ENCODE results near the gene AQR.
"Not testable (repeated sequence)": the region's sequence is repeated elsewhere in the genome, so short reads cannot be mapped to it uniquely, and the experiment has no call there.

Gene AQR

DNA sequence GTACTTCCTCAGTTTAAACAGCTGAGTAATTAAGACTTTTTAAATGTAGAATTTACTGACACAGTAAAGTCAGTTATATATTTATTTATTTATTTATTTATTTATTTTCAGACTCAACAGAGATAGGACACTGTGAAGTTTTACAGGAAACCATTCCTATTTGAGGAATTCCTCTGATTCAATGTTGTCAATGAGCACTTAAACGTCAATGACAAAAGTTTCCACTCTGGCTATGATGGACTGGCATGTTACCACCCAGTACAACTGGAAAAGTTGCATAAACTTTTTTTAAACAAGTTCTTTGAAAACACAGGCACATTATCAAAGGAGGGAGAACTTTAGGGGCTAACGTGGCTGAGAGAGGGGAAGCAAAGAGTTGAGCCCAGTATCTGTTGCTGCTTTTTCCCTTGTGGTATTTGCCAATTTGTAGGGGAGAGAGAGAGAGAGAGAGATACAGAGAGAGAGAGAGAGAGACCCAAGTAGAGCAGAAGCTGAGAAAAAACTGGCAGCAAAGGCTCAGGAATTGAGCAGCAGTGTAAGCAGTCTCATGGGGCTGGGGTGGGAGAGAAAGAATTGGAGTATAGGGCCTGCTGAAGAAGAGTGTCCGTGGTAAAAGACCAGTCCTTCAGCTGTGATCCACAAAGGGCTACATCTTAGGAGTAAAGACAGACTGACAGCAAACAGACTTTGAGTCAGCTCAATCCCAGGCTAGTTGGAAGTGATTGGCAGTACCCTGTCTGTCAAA lies 155.9 kb downstream of the AQR start:
- no peak for DNase-seq (ENCODE audit: low read depth in 2 of 2)

GRCh38 chr15:34812868-34813365 lies 156.6 kb downstream of the AQR start:
- not testable (repeated sequence) for DNase-seq (ENCODE audit: low read depth in 2 of 2)

GRCh38 chr15:34812369-34812768 lies 157.2 kb downstream of the AQR start:
- no peak for DNase-seq (ENCODE audit: low read depth in 2 of 2)

DNA sequence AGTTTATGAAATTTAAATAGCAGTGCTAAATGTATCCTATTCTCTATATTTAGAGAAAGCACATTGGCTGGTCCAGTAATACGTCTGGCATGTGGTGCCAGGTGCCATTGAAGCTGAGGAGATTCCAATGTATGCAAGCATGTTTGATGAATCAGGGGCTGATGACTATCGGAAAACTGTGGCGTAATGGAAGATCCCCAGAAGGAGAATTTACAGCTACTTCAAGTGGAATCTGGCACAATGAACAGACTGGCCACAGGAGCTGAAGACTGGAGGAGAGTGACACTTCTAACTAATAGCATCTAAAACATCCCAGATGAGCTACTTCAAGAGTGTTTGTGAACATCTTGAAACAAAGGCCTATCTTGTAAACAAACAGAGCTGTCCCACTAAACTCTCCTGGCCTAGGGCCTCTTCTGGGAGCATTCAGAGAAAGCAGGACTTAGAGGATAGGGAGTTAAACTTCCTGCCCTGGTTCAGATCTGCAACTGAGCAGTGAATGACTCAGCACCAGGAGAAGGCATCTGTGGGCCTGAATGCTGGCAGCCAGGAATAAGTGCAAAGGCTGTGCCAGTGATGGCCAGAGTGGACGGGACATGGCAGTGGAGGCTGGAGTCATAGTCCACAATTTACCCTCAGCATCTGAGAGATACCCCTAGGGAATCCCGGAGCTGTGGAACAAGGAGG lies 159.0 kb downstream of the AQR start:
- DNase-seq (ENCODE audit: low read depth in 2 of 2): no peak

DNA sequence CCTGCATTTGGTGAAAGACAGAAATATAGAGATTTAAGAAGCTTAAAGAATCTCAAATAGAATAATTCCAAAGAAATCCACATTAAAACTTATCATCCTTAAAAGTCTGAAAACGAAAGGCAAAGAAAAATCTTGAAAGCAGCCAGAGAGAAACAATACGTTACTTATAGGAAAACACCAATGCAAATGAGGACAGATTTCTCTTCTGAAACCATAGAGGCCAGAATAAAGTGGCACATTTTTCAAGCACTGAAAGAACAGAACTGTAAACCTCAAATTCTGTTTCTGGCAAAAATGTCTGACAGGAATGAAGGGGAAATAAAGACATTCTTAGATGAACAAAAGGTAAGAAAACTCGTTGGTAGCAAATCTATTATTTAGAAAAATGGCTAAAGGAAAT lies 160.4 kb downstream of the AQR start:
- DNase-seq (ENCODE audit: low read depth in 2 of 2): no peak

- no peak for DNase-seq (ENCODE audit: low read depth in 2 of 2)
Measured at GRCh38 chr15:34808016-34808415, 161.5 kb downstream of the AQR start.

- not testable (repeated sequence) for DNase-seq (ENCODE audit: low read depth in 2 of 2)
Measured at GRCh38 chr15:34807241-34807640, 162.3 kb downstream of the AQR start.

DNA sequence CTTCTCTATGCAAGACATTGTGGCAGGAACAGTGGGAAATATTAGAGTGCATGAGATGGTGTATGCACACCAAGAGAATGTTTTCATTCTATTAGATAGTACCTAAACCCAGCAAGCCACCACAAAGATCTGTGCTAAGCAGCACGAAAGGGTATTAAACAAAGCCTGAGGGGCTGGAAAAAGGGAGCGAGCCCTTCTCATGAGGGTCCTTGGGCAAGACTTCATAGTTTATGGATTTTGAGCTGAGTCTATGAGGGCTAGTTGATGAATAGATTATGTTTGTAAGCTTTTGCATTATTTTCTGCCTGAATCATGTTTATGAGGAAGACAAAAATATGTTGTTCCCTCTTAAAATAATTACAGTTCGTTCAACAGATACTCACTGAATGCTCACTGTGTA lies 164.8 kb downstream of the AQR start:
- DNase-seq (ENCODE audit: low read depth in 2 of 2): no peak

DNA sequence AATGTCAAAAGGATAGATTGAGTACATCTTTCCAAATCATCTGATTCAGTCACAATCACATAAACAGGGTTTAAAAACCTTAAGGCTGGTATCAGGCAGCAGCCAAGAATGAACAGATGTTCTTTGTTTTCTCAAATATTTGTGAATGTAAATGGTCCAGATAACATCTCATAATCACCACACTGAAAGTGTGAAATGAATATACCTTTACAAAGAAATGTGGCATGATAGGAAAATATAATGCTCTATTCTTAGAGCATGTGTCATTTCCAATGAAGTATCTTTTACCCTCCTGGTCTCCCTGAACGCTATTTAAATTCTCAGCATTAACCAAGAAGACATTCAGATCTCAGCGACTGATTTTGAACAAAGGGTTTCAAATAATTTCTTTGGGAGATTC lies 165.4 kb downstream of the AQR start:
- DNase-seq (ENCODE audit: low read depth in 2 of 2): no peak

DNA sequence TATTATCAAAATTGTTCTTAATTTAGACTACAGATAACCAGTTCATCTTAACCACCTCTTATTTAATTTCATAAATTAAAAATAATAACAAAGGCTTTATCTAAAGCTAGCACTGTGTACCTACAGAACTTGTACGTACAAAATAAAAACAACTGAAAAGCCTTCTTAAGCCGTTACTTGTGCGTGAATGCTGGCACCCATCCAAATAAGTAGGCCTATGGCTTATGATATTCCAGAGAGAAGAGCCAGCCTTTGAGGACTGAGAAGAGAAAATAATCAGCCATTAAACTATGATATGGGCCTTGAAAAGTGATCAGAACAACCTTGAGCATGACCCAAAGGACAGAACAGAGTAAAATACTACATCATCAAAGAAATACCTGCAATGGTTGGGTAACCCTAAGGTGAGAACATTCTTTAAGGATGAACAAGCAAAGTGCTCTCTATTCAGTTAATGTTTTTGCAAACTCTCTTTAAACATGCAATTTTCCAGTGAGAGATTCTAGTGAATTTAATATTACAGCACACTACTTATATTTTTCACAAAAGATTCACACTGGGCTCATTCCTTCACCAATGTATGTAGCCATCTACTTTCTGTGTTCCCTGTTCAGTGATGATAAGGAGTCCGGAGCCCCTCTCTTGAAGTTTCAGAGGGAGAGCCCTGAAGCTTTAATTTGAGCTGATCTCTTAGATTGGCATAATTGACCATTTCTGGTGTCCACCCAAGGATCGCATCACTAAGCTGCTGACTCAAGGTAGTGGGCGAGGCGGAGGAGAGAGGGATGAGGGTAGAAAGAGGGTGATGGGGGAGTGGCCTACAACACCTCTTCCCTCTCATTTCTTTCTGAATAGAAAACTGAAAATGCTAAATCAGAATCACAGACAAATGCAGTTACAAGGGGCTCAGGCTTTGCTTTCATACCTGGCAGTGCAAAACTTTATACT lies 166.5 kb downstream of the AQR start:
- no peak for DNase-seq (ENCODE audit: low read depth in 2 of 2)

DNA sequence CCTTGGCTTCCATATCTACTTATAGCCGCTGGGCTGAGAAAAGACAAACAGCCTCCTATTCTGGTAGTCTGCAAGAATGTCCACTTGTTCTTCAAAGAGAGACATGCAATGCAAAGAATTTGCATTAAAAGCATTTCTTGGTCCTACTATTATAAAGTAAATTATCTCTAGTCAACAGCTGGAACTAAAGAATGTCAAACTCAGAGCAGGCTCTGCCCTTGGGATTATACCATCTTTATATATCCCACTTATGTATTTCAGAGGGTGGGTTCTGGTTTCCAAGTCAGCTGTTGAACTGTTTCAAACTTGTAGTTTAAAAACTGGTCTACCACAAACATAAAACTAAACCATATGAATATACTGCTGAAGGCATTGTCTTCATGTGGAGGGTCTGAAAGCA lies 167.2 kb downstream of the AQR start:
- no peak for DNase-seq (ENCODE audit: low read depth in 2 of 2)
